ENCODE results near the gene FMN1.

The FMN1 gene

GRCh38 chr15:33100314-33100713 is 94.2 kb downstream of the FMN1 start:
- Histone ChIP-seq H3K27me3 (no peaks in the 10 kb centered on the region), H3K4me3 (ENCODE audit: low read depth, low read length) (no peak overlapping the region), H3K36me3 (no peaks in the 10 kb centered on the region), H3K9me3 (no peaks in the 10 kb centered on the region), H3K4me1 (0 out of 2 replicates have a peak, but pooled peaks cover 2% of the 10 kb centered on the region)
- TF ChIP-seq CTCF (IDR thresholded peaks at IDR 0.05; ENCODE audit: low read depth, low read length), result no peak
- no peak for DNase-seq

- H3K9me3 ChIP-seq, result no peaks in the 10 kb centered on the region
- TF ChIP-seq CTCF (IDR thresholded peaks at IDR 0.05; ENCODE audit: low read depth, low read length), result no peak
- no peak for DNase-seq
- H3K36me3 ChIP-seq, result no peaks in the 10 kb centered on the region
- 0 out of 2 replicates have a peak, but pooled peaks cover 2% of the 10 kb centered on the region for H3K4me1 ChIP-seq
- no peaks in the 10 kb centered on the region for H3K27me3 ChIP-seq
- no peak overlapping the region for H3K4me3 ChIP-seq (ENCODE audit: low read depth, low read length)
Measured at GRCh38 chr15:33099739-33100138, 94.8 kb downstream of the FMN1 start.

GRCh38 chr15:33099213-33099612 is 95.3 kb downstream of the FMN1 start:
- Histone ChIP-seq H3K4me3 (ENCODE audit: low read depth, low read length) (no peak overlapping the region), H3K36me3 (no peaks in the 10 kb centered on the region), H3K9me3 (no peaks in the 10 kb centered on the region), H3K4me1 (0 out of 2 replicates have a peak, but pooled peaks cover 2% of the 10 kb centered on the region), H3K27me3 (no peaks in the 10 kb centered on the region)
- no peak for TF ChIP-seq CTCF (IDR thresholded peaks at IDR 0.05; ENCODE audit: low read depth, low read length)
- no peak for DNase-seq

- no peak for TF ChIP-seq CTCF (IDR thresholded peaks at IDR 0.05; ENCODE audit: low read depth, low read length)
- Histone ChIP-seq H3K9me3 (no peaks in the 10 kb centered on the region), H3K4me3 (ENCODE audit: low read depth, low read length) (no peak overlapping the region), H3K27me3 (no peaks in the 10 kb centered on the region), H3K4me1 (peaks cover 7% of the 10 kb centered on the region), H3K36me3 (no peaks in the 10 kb centered on the region)
- DNase-seq, result no peak
Measured at GRCh38 chr15:33098094-33099058, 96.1 kb downstream of the FMN1 start.

GRCh38 chr15:33096134-33096533 is 98.4 kb downstream of the FMN1 start:
- Histone ChIP-seq H3K36me3 (no peaks in the 10 kb centered on the region), H3K9me3 (no peaks in the 10 kb centered on the region), H3K4me3 (ENCODE audit: low read depth, low read length) (no peak overlapping the region), H3K27me3 (no peaks in the 10 kb centered on the region), H3K4me1 (peaks cover 12% of the 10 kb centered on the region)
- no peak for DNase-seq
- TF ChIP-seq CTCF (IDR thresholded peaks at IDR 0.05; ENCODE audit: low read depth, low read length), result no peak

- TF ChIP-seq CTCF (IDR thresholded peaks at IDR 0.05; ENCODE audit: low read depth, low read length), result no peak
- no peaks in the 10 kb centered on the region for H3K27me3 ChIP-seq
- no peaks in the 10 kb centered on the region for H3K9me3 ChIP-seq
- no peak overlapping the region for H3K4me3 ChIP-seq (ENCODE audit: low read depth, low read length)
- DNase-seq, result no peak
- no peaks in the 10 kb centered on the region for H3K36me3 ChIP-seq
- peaks cover 12% of the 10 kb centered on the region for H3K4me1 ChIP-seq
Measured at GRCh38 chr15:33095641-33096040, 98.9 kb downstream of the FMN1 start.
